GM21737 (cell line): ENCODE data around the gene TSPEAR.
"Not testable (repeated sequence)": the region's sequence is repeated elsewhere in the genome, so short reads cannot be mapped to it uniquely, and the experiment has no call there.

Experiments
- ATAC-seq: cut with Tn5 transposase; IDR thresholded peaks from one replicate; pipeline ENCODE4 v1.9.1; 2021; ENCODE audit warnings: mild to moderate bottlenecking, moderate library complexity; ENCODE audit not compliant: unreplicated experiment

The TSPEAR gene

GRCh38 chr21:44574457-44575306 lies 136.7 kb downstream of the TSPEAR start:
- ATAC-seq: no peak

- ATAC-seq: not testable (repeated sequence)
Measured at GRCh38 chr21:44573630-44574456, 137.5 kb downstream of the TSPEAR start, which contains the start of gene KRTAP10-4. Gene KRTAP10-4 (plus strand): TSS chr21:44573729. CDS start chr21:44573759, 30 bp downstream.

DNA sequence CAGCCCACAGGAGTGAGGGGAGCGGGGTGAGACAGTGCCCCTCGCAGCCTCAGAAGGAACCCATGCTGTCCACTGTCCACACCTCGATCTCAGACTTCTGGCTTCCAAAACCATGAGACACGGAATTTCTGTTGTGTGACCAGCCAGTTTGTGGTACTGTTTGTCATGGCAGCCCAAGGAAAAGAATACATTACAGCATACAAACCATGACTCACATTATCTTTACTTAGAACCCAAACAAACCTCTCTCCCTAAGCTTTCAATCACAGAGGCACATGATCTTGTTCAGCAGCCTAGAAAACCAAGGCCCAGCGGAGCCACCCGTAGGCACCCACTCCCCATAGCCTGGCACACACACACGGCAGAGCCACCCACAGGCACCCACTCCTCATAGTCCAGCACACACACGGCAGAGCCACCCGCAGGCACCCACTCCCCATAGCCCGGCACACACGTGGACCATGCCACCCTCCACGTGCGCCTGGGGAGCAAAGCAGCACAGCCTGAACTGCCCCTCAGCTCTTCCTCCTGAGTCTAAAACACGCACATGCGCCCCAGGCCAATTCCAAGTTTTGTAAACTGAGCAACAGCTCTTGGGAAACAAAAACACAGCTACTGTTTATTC lies 138.3 kb downstream of the TSPEAR start:
- ATAC-seq: no peak

- no peak for ATAC-seq
Measured at GRCh38 chr21:44571844-44572782, 139.3 kb downstream of the TSPEAR start.

- ATAC-seq: no peak
Measured at GRCh38 chr21:44571296-44571695, 140.1 kb downstream of the TSPEAR start.

DNA sequence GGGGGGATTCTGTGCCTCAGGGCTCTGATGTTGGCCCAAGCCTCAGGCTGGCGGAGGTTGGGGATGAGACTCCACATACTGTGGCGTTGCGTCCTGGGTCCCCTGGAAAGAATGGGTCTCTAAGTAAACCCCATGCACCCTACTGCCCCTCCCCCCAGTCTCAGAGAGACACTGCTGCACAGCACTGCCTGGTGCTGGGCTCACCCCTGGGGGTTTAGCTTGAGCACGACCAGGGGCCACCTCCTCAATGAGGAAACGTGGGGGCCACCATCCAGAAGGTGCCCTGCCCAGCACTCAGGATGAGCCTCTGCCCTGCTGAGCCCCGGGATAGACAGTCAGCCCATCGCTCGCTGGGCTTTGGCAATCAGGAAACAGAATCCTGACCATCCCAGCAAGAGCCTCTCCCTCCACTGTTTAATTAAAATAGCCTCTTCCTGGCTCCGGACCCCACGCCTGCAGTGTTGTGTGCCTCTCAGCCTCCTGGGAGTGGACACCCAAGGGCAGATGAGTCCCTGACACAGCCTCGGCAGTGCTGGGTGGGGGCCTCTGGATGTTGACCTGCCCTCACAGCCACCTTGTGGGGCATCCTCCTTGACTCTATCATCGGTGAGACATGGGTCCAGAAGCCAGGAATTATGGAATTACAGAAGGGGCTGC lies 141.4 kb downstream of the TSPEAR start:
- ATAC-seq: no peak

GRCh38 chr21:44568667-44569556 lies 142.5 kb downstream of the TSPEAR start:
- ATAC-seq: no peak

DNA sequence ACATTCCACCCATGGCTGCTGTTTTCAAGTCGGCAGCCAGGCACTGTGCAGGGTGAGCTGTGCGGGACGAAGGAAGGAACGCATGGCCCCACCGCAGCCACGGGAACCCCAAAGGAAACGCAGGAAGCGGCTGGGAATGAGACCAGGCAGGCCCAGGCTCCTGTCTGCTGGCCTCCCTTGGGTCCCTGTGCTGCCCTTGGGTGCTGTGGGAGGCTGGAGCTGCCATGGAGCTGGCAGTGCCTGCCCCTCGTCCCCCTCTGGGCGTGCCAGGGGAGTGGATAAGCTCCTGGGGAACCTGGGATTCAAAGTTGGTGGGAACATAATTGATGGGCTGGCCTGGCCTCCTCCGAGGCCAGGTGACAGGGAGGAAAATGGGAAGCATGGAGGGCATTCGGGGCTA lies 143.1 kb downstream of the TSPEAR start:
- no peak for ATAC-seq

GRCh38 chr21:44567481-44568171 lies 143.7 kb downstream of the TSPEAR start:
- ATAC-seq: no peak

GRCh38 chr21:44566403-44566802 lies 145.0 kb downstream of the TSPEAR start:
- no peak for ATAC-seq

- no peak for ATAC-seq
Measured at GRCh38 chr21:44564886-44565598, 146.3 kb downstream of the TSPEAR start.

- no peak for ATAC-seq
Measured at GRCh38 chr21:44564099-44564498, 147.3 kb downstream of the TSPEAR start.

- no peak for ATAC-seq
Measured at GRCh38 chr21:44558695-44559094, 152.7 kb downstream of the TSPEAR start, which contains the start of gene KRTAP10-3. Gene KRTAP10-3 (minus strand): TSS chr21:44558795. CDS start chr21:44558715, 80 bp downstream.

DNA sequence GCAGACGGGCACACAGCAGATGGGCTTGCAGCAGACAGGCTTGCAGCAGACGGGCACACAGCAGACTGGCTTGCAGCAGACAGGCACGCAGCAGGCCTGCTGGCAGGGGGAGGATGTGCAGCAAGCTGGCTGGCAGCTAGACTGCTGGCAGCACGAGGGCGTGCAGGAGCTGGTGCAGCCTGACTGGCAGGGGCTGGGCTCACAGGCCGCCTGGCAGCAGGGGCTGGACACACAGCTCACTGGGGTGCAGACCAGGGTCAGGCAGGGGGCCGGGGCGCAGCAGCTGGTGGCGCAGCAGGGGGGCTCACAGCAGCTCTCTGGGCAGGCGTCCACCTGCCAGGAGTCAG lies 153.1 kb downstream of the TSPEAR start:
- ATAC-seq: not testable (repeated sequence)

DNA sequence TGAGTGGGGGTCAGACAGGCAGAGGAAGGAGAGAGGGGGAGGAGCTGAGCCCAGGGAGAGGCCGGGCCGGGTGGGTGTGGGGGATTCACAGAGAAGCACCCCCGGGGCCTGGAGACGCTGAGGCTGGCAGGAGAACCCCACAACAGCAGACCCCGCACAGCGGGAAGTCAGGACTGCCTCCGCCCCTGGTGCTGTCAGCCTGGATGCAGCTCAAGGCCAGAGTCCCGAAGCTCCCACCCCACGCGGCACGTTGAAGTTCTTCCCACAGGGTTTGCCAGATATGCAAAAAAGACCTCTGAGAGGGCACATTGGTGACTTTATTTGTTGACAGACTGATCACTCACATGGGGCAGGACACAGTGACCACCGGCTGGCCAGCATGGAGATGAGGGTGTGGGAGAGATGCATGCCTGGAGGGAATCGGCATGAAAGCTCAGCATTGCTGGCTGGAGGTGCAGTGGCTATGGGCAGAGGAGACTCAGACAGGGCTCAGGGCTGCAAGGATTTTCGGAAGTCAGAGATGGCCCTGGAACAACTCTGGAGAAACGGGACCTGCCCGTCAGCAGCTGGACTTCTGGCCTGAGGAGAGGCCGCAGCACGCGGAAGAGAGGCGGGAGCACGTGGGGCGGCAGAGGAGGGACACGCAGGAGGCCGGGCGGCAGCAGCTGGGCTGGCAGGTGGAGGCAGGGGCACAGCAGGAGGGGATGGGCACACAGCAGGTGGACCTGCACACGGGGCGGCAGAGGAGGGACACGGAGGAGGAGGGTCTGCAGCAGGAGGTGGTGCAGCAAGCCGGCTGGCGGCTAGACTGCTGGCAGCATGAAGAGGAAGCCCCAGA lies 153.7 kb downstream of the TSPEAR start:
- no peak for ATAC-seq

DNA sequence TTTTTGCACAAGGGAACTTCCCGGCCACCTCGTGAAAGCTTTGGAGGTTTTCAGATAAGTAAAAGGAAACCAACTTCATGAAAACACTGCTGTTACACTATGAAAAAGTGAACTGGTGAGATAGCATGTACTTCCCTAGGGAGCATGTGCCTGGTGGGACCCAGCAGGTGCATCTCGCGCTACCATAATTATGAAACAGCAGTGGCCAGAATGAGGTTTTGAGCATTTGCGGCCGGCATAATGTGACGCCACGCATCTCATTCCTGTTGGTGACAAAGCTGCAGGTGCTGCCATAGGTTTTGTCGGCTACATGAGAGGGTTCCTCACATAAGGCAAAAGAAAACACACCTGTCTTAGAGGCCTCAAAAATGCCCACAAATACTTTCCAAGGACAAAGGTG lies 154.5 kb downstream of the TSPEAR start:
- no peak for ATAC-seq
